ENCODE data around the gene NFE2L3.
"Not testable (repeated sequence)": the region's sequence is repeated elsewhere in the genome, so short reads cannot be mapped to it uniquely, and the experiment has no call there.

NFE2L3 gene

DNA sequence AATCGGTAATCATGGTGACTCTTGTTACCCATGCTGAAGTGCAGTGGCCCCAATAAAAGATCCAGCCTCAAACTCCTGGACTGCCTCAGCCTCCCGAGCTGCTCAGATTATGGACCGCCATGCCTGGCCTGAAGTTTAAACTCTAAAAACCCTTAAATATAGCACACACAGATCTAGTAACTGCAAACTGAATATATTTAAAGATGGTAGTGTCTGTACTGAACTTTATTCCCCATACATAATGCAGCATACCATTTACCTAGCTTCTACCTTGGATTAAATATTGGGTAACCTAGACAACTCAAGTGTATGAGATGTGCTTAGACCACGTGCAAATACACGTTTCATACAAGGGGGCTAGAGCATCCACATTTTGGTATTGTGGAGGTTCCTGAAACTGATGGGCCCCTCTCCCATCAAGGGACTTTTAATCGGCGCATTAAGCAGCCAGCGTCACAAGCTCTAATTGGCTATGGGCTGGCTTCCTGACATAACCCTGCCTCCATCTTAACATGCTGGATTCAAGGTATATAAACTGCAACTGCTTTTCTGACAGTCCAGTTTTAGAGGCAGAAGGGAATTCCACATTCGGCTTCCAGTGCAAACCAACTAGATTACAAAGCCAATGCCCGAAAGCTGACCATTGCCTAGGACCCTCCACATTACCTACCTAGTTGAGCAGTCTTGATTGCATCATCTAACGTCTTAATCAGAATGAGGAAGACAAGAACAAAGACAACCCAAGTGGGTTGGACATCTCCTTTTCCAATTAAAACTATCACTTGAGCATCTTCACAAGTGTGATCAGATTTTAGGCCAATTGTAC is 35.6 kb downstream of the NFE2L3 start:
- DNase-seq: no peak

GRCh38 chr7:26188206-26188956 is 36.4 kb downstream of the NFE2L3 start:
- DNase-seq: no peak

DNA sequence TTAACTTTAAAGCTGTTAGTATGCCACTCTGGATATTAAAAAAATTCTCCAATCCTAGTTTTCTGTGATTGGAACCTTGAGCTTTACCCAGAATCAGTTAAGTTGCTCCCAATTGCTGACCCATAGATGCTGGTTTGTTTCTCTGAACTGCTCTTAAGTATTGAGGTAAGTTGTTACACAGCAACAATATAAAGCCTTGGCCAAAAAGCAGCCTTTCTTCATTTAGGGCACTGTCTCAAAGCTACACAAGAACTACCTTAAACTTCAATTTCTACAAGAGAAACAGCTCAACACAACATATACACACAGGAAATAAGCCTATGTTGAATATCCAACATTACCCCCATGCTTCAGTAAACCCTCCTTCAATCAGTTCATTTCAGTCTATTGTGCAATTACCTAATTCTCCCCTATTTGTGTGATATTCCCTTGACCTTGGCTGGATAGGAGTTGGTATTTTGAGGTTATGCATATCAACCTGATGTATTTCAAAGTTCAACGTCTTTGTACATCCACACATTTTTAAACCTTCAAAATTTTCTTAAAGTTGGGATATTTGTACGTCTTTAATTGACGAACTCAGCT is 37.1 kb downstream of the NFE2L3 start:
- DNase-seq: no peak

GRCh38 chr7:26189697-26190096 is 37.7 kb downstream of the NFE2L3 start:
- DNase-seq: no peak

GRCh38 chr7:26190417-26190869 is 38.4 kb downstream of the NFE2L3 start:
- no peak for DNase-seq

GRCh38 chr7:26191233-26191973 is 39.4 kb downstream of the NFE2L3 start:
- DNase-seq: no peak

- no peak for DNase-seq
These were observed 40.0 kb downstream of the NFE2L3 start for GRCh38 chr7:26191974-26192479.

- no peak for DNase-seq
These were observed 40.6 kb downstream of the NFE2L3 start for GRCh38 chr7:26192485-26193087.

- no peak for DNase-seq
These were observed 41.6 kb downstream of the NFE2L3 start for GRCh38 chr7:26193432-26194207.

DNA sequence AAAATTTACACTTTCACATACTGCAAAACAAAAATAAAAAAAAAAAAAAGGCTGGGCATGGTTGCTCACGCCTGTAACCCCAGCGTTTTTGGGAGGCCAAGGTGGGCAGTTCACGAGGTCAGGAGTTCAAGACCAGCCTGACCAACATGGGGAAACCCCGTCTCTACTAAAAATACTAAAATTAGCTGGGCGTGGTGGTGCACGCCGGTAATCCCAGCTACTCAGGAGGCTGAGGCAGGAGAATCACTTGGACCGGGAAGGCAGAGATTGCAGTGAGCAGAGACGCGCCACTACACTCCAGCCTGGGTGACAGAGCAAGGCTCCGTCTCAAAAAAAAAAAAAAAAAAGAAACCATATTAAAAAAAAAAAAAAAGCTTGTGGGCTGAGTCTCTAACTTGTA is 42.8 kb downstream of the NFE2L3 start:
- not testable (repeated sequence) for DNase-seq

DNA sequence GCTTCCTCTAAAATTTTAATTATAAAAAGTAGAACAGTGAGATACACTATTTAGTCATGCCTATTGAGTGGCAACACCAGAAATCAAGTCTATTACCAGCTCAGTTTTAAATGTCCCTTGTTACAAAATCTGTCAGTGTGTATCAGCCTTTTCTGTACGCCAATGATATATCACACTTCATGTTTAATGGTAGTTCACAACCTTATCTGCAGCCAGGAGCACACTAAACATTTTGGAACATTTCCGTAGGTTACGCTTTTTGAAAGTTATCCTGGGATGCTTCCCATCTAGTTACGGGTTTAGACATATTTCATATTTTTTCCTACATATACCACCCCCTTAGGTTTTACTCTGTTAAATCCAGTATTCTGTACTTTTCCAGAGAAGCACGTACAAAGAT is 43.2 kb downstream of the NFE2L3 start:
- no peak for DNase-seq

GRCh38 chr7:26195867-26196657 is 44.1 kb downstream of the NFE2L3 start:
- DNase-seq: no peak

- DNase-seq: peak; percentile 30
These were observed 45.4 kb downstream of the NFE2L3 start for GRCh38 chr7:26197153-26198115.

DNA sequence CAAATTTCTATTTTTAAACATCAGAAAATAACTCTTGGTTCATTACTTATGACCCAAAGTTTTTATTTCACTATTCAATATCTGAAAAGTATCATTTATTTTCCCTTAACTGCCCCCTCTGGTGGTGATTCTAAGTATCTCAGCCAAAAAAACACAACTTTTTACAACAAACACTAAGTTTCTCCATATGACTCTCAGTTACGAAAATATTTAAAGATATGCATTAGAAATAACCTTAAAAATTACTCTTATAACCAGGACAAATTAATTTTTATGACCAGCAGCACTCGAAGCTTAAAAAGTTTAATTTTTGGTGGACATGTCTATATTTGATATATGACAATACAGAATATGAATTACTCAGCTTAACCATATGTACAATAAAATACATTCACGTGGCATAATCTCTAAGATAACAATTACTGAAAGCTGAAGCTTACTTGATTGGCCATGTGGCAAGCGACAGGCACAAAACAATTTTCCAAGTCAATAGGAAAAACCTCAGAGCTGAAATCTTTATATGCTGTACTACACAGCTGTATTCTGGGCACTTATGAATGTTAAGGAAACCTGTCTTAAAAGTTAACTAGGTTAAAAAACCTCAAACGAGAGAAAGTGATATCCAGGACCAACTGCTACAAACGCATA is 46.3 kb downstream of the NFE2L3 start:
- DNase-seq: peak; percentile 50

GRCh38 chr7:26198781-26199169 is 46.8 kb downstream of the NFE2L3 start:
- no peak for DNase-seq

DNA sequence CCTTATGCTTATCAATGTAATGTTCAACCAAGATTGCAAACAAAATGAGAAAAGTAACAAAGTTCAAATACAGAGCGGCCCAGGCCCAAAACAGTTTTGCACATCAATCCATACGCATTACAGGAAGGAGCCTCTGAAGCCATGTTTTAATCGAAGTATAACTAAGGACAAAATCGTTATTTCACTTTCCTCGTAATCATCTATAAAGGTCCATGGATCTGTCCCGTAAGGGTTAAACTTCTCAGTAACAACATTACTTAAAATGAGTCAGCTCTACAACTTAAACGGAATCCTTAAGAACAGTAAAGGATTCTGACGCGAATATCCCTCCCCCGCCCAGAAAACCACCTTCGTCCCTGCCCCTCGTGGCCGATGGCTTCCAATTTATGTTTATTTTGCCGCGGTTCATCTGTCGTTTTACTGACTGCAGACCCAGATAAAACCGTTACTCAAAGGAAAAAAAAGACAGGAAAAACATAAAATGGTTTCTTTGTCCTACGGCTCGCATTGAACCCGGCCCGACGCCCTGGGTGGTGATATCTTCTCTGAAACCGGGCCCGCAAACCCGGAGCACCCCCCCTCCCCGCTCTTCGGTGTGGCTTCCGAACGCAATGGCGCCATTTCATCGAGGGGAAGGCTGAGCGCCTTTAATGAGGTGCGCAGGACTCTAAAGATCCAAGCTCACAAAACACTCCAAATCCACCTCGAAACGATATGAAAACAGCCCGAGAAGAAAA is 47.5 kb downstream of the NFE2L3 start:
- peak; percentile 53 for DNase-seq

- DNase-seq: peak; percentile 53
These were observed 48.0 kb downstream of the NFE2L3 start for GRCh38 chr7:26200038-26200443.

All from fibroblast of skin of back (primary cell).